ENCODE measurements around the gene CDK3.
"Not testable (repeated sequence)": the region's sequence is repeated elsewhere in the genome, so short reads cannot be mapped to it uniquely, and the experiment has no call there.

Gene CDK3

DNA sequence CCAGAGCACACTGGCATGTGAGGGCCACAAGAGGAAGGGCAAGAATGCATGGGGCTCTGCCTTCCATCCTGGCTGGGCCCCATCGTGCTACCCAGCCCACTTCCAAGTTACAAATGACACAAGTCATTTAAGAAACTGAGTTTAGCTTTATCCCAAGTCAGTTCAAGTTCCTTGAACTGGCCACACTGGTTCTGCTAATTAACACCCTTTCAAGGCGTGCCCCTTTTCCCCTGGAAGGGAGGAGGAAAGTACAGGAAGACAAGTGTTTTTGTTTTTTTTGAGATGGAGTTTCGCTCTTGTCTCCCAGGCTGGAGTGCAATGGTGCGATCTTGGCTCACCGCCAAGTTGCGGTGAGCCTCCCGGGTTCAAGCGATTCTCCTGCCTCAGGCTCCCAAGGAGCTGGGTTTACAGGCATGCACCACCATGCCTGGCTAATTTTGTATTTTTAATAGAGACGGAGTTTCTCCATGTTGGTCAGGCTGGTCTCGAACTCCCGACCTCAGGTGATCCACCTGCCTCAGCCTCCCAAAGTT lies 43.9 kb downstream of the CDK3 start:
- not testable (repeated sequence) for FAIRE-seq

DNA sequence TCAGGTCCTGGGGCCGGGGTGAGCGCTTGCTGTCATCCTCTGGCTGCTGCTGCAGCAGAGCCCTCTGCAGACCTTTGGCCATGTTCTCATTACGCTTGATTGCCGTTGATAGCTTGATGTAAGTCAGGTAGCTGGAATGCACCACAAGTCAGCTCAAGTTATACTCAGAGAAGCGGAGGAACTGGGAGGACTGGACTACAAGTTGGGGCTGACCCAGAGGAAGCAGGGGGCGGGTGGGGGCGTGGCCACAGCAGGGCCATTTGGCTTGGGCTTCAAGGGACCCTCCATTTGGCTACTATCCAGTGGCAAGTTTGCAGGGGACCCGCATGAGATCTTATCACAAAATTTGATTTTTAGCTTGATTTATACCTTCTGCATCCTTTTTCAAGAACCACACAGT lies 45.4 kb downstream of the CDK3 start:
- FAIRE-seq, result no peak

DNA sequence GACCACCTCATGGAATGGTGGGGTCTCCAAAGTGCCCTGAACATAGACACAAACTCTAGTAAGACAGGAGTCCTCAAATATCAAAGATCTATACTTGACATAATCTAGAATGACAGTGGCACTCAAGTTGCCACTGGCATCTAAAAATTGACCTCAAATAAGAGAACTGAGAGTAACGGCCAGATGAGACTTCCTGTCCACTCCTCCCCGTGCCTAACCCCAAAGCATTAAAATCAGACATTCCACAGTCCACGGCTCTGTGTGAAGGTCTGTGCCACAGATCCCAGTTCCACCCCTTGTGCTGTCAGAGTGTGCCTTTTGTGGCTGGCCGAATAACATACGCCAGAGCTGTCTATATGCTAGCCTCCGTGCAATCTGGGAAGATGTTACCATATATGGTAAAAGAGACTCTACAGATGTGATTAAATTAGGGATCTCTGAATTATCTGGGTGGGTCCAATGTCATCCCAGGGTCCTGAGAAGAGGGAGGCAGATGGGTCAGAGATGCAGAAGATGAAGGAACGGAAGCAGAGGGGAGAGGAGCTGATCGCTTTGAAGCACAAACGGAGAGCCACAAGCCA lies 47.5 kb downstream of the CDK3 start:
- no peak for FAIRE-seq

DNA sequence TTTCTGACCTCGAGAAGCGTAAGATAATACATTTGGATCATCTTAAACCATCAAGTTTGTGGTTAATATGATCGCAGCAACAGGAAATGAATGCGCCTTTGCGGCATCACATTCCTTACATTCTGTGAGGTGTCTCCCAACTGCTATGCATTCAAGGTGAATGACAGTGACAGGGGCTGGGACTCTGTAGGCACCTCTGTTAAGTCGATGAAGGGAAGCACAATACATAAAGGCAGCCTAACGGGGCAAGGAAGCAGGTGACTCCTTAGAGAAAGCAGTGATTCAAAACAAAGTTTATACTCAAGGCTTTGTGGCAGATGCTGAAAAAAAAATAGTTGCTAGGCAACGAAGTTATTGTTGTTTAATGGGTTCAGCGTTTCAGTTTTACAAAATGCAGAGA lies 48.1 kb downstream of the CDK3 start:
- no peak for FAIRE-seq

DNA sequence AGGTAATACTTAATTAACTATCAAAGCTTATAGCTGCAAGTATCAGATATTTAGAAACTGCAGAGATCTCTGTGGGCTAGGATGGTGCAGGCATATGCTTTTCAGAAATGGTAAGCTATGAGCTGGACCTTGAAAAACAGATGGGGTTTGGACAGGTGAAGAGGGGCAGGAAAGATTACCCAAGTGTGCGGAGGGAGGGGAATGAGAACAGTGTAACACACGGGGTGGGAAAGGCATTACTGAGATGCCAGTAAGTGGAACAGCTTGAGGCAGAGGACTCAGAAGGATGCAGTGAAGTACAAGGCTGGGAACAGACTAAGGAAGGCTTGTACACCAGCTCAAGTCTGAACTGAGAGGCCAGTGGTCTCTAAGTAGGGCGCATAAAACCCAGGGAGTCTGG lies 48.6 kb downstream of the CDK3 start:
- FAIRE-seq, result no peak

DNA sequence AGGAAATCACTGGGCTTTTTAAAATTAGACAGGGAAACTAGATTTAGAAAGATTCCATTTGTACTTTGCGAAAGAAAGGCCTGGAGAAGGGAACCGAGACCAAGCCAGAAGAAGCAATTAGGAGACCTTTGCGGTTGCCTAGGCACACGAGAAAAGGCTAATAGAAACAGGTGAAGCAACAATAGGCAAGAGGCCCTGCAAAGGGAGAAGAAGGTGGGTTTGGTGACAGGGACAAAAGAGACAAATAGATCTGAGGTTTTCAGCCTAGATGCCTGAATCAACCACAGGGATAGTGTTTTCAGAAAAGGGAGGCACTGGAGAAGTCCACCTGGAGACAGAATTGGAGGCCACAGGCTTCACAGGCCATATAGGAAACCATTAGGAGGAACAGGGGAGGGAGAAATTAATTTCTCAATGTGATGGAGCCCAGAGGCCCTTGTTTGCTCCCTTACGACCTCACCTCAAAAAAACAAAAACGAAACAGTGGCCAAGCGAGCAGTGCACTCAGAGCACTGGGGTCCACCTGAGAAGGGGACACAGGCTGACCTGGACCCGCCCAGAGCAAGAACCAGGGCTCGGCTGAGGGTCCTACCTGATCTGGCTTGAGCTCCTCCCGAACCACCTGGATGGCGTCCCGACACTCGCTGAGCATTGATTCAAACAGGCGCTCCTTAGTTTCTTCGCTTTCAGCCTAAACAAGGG lies 49.3 kb downstream of the CDK3 start:
- FAIRE-seq, result no peak

DNA sequence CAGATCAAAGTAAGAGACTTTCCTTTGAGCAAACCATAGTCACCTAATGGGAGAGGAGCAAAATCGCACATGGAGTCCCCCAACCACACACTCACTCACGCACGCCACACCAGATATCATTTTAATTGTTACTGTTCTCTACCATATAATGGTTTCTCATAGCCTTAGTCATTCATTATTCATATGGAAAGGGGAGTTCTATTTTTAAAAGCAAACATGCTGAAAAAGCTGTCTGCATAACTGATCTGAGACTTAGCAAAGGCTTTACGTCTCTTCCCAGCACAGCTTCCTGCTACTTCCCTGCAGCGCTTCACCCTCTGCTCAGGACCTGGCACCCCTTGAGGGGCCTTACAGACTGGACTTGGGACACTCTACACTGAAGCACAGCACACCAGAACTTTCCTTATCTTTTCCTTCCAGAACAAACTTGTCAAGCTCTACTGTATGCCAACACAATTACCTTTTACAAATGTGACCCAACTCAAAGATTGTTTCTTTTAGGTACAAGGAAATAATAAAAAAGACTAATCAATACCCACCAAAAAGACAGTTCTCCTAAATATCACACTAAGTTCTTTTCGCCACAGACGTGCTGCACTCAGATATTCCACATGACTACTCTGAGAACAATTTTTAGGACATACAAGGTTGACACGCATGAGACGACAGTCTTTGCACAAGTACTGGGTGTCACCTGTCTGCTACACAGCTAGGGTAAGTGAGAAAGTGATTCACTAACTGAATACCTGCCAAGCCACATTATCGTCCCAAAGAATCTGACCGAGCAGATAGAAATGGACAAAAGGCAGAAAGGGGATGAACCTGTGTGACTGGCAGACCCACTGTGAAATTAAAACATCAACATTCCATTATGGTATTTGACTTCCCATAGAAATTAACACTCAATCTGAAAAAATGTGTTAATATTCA lies 50.1 kb downstream of the CDK3 start:
- no peak for FAIRE-seq

DNA sequence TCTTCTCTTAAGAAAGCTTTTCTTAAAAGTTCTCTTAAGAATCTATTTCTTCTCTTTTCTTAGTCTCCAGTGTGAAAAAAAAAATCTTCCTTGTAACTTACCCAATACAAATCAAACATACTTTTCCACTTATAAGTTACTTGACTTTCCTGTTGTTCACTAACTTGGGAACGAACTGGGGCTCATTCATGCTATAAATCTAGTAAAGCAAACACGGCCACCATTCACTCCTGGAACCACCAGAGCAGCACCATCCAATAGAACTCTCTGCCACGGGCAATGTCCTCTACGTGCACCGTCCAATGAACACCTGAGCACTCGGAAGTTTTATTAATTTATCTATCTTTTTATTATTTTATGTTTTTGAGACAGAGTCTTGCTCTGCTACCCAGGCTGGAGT lies 50.9 kb downstream of the CDK3 start:
- no peak for FAIRE-seq

DNA sequence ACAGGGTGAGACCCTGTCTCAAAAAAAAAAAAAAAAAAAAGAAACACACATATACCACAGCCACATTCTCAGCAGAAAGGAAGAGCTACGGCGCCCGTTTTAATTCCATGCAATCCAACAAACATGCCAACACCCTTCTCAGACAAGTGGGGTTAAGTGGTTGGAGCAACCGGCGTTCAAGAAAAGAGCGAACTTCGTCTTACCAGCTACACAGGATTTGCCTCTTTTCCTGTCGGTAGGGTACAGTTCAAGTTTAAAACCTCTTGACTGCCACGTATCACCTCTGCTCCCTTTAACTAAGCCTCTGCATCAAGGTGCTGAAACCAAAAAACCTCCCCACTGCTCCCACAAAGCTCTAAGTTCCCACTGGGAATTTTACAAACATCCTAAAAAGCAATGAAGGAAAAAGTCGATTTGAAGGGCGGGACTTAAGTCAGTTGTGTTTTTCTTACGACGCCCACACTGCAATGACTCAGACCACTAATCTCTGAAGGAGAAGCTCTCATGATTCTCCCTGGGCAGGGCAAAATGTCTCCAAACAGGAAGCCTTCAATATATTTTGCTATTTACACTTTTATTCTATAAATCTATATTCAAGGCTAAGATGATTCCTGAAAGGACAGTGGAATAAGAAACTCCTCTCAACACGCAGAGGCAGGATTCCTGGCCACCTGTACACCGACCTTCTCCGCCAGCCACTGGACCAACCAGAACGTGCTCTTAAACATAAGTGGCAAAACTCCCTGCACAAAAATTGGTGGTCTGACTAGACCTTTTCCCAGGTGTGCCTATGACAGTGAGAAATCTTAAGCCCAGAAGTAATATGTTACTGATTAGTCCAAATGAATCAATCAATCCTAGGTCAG lies 52.8 kb downstream of the CDK3 start:
- no peak for FAIRE-seq

DNA sequence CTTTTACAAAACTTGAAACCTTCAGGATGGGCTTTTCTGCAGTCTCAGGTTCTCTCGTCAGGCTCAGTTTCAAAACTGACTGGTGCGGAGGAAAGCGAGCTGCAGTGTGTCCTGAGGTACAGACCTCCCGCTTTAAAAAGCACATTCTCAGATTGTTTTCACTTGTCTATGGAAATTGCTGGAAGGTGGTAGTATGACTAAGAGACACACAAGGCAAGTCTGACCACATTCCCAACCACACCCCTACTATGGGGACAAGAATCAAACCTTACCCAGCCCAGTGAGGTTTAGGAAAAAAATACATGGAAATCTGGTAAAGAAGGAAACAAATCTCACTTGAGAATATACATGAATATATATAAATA lies 53.4 kb downstream of the CDK3 start:
- no peak for FAIRE-seq

All from islet of Langerhans (tissue), 1 donor.